ENCODE results near the gene CISD1.

The CISD1 gene

DNA sequence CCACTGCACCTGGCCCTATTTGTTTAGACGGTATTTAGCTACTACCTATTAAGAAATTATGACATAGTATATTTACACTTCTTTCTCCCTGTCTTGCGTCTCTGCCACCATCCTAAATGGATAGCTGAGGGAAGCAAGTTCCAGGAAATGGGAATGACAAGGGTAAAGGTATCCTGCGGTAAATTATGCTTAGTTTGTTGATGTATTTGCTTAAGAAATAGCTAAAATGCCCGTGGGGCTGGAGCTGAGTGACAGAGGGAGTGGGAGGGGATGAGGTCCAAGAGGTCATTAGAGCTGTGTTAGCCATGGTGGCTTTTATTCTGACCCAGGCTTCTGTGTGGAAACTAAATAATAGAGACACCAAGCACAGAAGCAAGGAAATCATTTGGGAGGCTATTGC, 36.9 kb downstream of the CISD1 start:
- Mint-ChIP-seq H3K27me3 (peaks cover 34 to 46% of the 10 kb centered on the region in 2 donors), H3K9me3 (no peaks in the 10 kb centered on the region), H3K27ac (no peak overlapping the region), H3K4me3 (no peak overlapping the region), H3K36me3 (no peaks in the 10 kb centered on the region), H3K4me1 (no peaks in the 10 kb centered on the region)
- ATAC-seq (replicated peaks) (no peak), DNase-seq (no peak)

DNA sequence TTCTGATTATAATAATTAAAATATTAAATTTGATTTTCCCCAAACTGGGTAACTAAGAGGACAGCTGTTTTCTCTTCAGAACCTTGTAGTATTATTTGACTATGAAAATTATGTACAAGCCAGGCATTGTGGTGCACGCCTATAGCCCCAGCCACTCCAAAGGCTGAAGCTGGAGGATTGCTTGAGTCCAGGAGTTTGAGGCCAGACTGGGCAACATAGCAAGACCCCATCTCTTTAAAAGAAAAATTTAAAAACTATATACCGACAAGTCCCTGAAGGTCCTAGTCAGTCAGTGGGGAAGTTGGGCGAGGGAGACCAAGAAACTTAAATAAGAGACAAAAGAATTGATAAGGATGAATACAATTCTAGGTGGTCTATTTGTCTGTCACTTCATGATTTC, 38.7 kb downstream of the CISD1 start:
- no peaks in the 10 kb centered on the region for H3K9me3 Mint-ChIP-seq

DNA sequence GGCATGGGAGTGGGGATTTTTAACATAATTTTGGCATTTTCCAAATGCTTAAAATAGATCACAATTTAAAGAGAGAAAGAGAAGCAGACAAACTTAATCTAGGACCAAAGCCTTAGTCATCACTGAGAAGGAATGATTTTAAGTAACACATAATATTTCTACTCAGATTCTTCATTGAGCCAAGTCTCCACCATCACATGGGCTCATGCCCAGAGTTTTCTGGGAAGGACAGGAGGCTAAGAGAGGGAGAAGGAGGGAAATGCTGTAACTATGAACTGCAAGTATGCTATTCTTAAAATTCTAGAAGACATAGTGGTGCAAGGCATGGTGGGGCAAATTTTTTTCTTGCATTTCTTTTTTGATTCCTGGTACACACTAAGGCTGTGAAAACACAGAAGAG, 42.1 kb downstream of the CISD1 start:
- Mint-ChIP-seq H3K4me1 (no peaks in the 10 kb centered on the region), H3K36me3 (no peaks in the 10 kb centered on the region), H3K27ac (no peak overlapping the region), H3K27me3 (peaks cover 21 to 39% of the 10 kb centered on the region in 2 donors), H3K4me3 (no peak overlapping the region), H3K9me3 (no peaks in the 10 kb centered on the region)
- ATAC-seq (replicated peaks) (no peak), DNase-seq (no peak)

More for the DNA sequence above, 38.7 kb downstream of the CISD1 start:
- Mint-ChIP-seq H3K27me3 (peaks cover 29 to 53% of the 10 kb centered on the region in 2 donors), H3K4me1 (no peaks in the 10 kb centered on the region), H3K36me3 (no peaks in the 10 kb centered on the region), H3K4me3 (no peak overlapping the region), H3K27ac (no peak overlapping the region)
- ATAC-seq (replicated peaks), result no peak
- no peak for DNase-seq

DNA sequence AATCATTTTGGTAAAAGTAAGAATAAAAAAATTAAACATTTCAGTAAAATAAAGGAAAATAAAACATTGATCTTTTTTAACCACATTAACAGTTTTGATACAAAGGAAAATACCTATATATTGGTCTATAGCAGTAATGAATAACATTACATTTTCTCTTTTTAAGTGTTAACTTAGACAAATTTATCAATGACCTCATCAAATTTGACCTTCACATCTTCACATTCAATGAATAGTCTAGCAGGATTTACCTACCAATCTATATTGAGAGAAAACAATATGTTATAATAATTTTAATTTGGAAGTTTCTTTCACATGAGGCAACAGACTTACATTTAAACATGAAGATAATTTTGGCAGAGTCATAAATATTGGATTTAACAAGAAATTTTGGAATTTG, 47.9 kb downstream of the CISD1 start:
- ATAC-seq (replicated peaks) (no peak), DNase-seq (no peak)
- Mint-ChIP-seq H3K4me1 (no peaks in the 10 kb centered on the region), H3K27me3 (peaks cover 11 to 12% of the 10 kb centered on the region in 2 donors), H3K9me3 (no peaks in the 10 kb centered on the region), H3K27ac (no peak overlapping the region), H3K4me3 (no peak overlapping the region), H3K36me3 (no peaks in the 10 kb centered on the region)

DNA sequence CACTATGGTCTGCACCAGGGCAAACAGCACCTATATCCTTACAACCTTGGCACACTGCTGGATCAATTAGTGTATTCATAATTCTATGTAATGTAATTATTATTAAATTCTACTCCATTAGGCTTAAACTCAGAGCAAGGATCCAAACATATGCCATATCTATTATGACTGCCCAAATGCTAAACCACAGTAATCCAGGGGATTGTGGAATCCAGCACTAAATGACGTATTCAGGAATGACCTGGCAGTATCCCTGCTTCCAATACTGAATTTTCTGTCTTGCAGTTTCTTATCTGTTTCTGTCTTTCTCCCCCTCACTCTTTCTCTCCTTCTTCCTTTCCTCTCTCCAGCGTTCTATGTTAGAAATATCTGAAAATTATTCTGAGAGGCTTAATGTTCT, 49.4 kb downstream of the CISD1 start:
- Mint-ChIP-seq H3K27me3 (peaks cover 11 to 12% of the 10 kb centered on the region in 2 donors), H3K4me1 (peaks cover 6 to 10% of the 10 kb centered on the region in 2 donors), H3K36me3 (no peaks in the 10 kb centered on the region), H3K27ac (no peak overlapping the region), H3K4me3 (no peak overlapping the region), H3K9me3 (no peaks in the 10 kb centered on the region)
- no peak for DNase-seq
- no peak for ATAC-seq (replicated peaks)

DNA sequence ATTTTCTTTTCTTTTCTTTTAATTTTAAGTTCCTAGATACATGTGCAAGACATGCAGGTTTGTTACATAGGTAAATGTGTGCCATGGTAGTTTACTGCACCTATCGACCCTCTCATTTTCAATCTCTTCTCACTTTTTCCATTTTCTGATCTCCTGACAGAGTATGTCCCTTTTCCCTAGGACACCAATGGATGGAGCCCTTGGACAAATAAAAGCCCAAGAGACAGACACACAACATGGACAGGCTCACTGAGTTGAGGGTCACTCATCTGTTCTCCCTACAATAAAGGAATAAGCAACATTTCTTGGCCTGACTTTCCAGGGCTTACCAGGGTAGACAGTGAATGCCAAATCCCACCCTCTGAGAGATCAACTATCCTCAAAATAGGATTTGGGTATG, 50.6 kb downstream of the CISD1 start:
- no peak overlapping the region for H3K4me3 Mint-ChIP-seq
- no peak for DNase-seq

DNA sequence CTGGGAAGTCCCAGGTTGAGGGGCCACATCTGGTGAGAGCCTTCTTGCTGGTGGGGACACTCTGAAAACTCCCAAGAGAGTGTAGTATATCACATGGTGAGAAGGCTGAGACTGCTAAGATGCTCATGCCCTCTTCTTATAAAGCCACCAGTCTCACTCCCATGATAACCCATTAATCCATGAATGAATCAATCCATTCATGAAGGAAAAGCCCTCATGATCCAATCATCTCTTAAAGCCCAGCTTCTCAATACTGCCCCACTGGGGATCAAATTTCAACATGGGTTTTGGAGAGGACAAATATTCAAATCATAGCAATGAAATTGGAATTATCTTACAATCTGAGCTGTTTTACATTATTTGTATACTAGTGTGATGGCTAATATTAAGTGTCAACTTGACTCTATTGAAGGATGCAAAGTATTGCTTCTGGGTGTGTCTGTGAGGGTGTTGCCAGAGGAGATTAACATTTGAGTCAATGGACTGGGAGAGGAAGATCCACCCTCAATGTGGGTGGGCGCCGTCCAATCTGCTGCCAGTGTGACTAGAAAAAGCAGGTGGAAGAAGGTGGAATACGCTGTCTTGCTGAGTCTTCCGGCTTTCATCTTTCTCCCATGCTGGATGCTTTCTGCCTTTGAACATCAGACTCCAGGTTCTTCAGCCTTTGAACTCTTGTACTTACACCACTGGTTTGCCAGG, 51.5 kb downstream of the CISD1 start:
- H3K27me3 Mint-ChIP-seq, result peaks cover 11 to 12% of the 10 kb centered on the region in 2 donors
- H3K4me1 Mint-ChIP-seq, result peaks cover 6 to 10% of the 10 kb centered on the region in 2 donors
- ATAC-seq (replicated peaks) (no peak), DNase-seq (no peak)
- H3K36me3 Mint-ChIP-seq, result no peaks in the 10 kb centered on the region
- no peaks in the 10 kb centered on the region for H3K9me3 Mint-ChIP-seq
- H3K4me3 Mint-ChIP-seq, result no peak overlapping the region
- no peak overlapping the region for H3K27ac Mint-ChIP-seq

More for the DNA sequence above, 50.6 kb downstream of the CISD1 start:
- no peaks in the 10 kb centered on the region for H3K9me3 Mint-ChIP-seq
- H3K27me3 Mint-ChIP-seq, result peaks cover 11 to 12% of the 10 kb centered on the region in 2 donors
- ATAC-seq (replicated peaks), result no peak
- no peaks in the 10 kb centered on the region for H3K36me3 Mint-ChIP-seq
- H3K27ac Mint-ChIP-seq, result no peak overlapping the region
- H3K4me1 Mint-ChIP-seq, result peaks cover 6 to 10% of the 10 kb centered on the region in 2 donors

DNA sequence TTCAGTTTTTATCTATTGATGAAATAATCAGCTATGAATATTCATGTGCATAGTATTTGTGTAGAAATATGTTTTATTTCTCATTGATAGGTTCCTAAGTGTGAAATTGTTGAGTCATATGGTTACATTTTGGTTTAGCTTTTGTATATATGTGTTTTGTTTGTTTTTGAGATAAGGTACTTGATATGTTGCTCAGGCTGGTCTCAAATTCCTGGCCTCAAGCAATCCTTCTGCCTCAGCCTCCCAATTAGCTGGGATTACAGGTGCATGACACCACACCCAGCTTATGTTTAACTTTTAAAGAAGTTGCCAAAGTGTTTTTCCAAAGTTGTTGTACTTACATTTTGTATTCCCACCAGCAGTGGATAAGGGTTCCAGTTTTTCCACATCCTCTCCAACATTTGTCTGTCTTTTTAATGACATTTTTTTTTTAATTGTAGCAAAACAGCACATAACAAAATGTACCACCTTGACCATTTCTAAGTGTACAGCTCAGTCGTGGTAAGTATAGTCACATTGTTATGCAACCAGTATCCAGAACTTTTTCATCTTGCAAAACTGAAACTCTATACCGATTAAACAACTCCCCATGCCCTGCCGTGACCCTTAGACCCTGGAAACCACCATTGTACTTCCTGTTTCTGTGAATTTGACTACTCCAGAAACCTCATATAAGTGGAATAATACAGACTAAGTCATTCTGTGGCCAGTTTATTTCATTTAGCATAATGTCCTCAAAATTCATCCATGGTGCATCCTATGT, 53.3 kb downstream of the CISD1 start:
- ATAC-seq (replicated peaks) (peak; percentile 87 to 91), DNase-seq (no peak)
- H3K9me3 Mint-ChIP-seq, result no peaks in the 10 kb centered on the region
- H3K4me1 Mint-ChIP-seq, result peaks cover 6 to 10% of the 10 kb centered on the region in 2 donors
- H3K27ac Mint-ChIP-seq, result no peak overlapping the region
- H3K36me3 Mint-ChIP-seq, result no peaks in the 10 kb centered on the region
- no peak overlapping the region for H3K4me3 Mint-ChIP-seq
- peaks cover 11 to 12% of the 10 kb centered on the region in 2 donors for H3K27me3 Mint-ChIP-seq

DNA sequence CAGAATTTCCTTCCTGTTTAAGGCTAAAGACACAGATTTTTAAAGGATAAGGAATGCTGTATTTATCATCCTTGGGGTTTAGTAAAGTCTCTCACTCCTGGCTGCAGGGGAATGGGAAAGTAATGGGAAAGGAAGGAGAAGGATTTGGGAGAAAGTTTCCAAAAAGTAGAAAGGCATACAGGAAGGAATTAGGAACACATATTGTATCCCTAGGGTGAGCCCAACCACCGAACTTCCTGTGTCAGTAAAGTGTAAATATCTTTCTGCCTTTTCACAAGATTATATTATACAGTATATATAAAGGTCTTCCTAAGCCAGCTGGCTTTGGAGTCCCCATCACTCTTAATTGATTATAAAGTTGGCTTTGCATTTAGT, 53.9 kb downstream of the CISD1 start:
- H3K4me1 Mint-ChIP-seq, result peaks cover 6 to 10% of the 10 kb centered on the region in 2 donors
- H3K27ac Mint-ChIP-seq, result no peak overlapping the region
- H3K36me3 Mint-ChIP-seq, result no peaks in the 10 kb centered on the region
- no peaks in the 10 kb centered on the region for H3K9me3 Mint-ChIP-seq
- H3K4me3 Mint-ChIP-seq, result no peak overlapping the region
- DNase-seq (no peak), ATAC-seq (replicated peaks) (no peak)
- H3K27me3 Mint-ChIP-seq, result peaks cover 11 to 12% of the 10 kb centered on the region in 2 donors

DNA sequence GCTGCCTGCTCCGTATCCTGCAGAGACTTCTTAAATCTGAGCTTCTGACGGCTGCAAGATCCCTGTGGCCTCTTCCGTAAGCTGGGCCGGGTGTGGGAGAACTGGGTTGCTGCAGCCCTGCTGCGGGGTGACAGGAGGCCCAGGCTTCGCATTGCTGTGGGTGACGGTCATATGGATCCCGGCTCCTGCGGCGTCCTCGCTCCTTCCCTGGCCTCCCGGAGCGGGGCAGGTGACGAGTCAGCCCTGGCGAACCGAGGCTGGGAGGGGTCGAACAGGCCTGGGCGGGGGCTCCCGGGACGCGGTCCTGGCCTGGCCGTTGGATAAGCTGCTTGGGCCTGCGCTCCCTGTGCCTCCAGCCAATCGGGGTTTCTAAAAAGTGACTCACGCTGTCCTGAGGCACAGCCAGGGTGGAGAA, 58.0 kb downstream of the CISD1 start:
- H3K27me3 Mint-ChIP-seq, result no peaks in the 10 kb centered on the region
- no peak for ATAC-seq (replicated peaks)
- H3K27ac Mint-ChIP-seq, result no peak overlapping the region
- H3K36me3 Mint-ChIP-seq, result no peaks in the 10 kb centered on the region
- H3K4me1 Mint-ChIP-seq, result peaks cover 6 to 15% of the 10 kb centered on the region in 2 donors
- DNase-seq, result no peak
- H3K9me3 Mint-ChIP-seq, result no peaks in the 10 kb centered on the region
- no peak overlapping the region for H3K4me3 Mint-ChIP-seq

DNA sequence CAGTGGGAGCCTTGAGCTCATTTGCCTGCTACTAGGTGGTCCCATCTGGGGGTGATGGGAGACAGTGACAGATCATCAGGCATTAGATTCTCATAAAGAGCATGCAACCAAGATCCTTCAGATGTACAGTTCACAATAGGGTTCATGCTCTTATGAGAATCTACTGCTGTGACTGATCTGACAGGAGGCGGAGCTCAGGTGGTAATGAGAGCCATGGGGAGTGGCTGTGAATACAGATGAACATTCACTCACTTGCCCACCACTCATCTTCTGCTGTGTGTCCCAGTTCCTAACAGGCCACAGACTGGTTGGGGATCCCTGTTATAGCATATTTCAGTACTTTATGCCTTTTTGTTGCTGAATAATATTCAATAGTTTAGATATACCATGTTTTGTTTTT, 59.3 kb downstream of the CISD1 start:
- Mint-ChIP-seq H3K36me3 (no peaks in the 10 kb centered on the region), H3K4me3 (no peak overlapping the region), H3K27ac (no peak overlapping the region), H3K27me3 (no peaks in the 10 kb centered on the region), H3K4me1 (peaks cover 0 to 5% of the 10 kb centered on the region in 2 donors), H3K9me3 (no peaks in the 10 kb centered on the region)
- DNase-seq (no peak), ATAC-seq (replicated peaks) (no peak)

DNA sequence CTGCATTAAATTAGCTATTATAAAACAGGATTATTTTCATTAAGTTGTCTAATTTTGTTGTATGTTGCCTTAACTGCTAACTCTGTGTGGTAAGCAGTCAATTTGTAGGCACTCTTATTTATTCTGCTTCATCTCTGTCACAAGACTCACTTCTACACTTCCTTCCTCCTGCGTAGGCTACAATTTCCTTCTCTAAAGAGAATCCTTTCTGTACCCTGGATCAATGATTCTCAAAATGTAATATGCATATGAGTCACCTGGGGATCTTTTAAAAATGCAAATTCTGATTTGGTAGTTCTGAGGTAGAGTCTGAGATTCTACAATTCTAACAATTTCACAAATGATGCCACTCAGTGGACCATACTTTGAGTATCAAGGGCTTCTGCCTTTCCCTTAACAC, 61.5 kb downstream of the CISD1 start:
- Mint-ChIP-seq H3K9me3 (no peaks in the 10 kb centered on the region), H3K27ac (no peak overlapping the region), H3K4me3 (no peak overlapping the region), H3K27me3 (no peaks in the 10 kb centered on the region), H3K4me1 (peaks cover 6 to 14% of the 10 kb centered on the region in 2 donors), H3K36me3 (no peaks in the 10 kb centered on the region)
- DNase-seq (no peak), ATAC-seq (replicated peaks) (no peak)

DNA sequence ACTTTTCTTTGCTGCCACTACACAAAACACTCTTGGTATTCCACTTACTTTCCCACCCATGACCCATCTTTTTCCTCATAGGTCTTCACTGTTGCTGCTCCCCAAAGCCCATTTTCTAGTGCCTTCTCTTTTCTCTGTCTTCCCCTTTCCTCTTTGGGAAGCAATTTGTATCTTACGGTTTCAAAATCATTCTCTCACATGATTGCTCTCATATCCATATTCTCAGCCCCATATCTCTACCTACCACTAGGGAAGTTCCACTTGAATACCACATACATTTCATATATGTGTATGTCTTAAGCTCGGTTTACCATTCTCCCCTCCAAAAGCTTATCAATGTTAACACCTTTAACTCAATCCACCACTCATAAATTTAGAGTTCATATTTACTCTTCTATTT, 62.7 kb downstream of the CISD1 start:
- Mint-ChIP-seq H3K27me3 (no peaks in the 10 kb centered on the region), H3K4me3 (no peak overlapping the region), H3K36me3 (no peaks in the 10 kb centered on the region), H3K9me3 (no peaks in the 10 kb centered on the region), H3K4me1 (peaks cover 13 to 26% of the 10 kb centered on the region in 2 donors), H3K27ac (no peak overlapping the region)
- no peak for ATAC-seq (replicated peaks)
- DNase-seq, result no peak

DNA sequence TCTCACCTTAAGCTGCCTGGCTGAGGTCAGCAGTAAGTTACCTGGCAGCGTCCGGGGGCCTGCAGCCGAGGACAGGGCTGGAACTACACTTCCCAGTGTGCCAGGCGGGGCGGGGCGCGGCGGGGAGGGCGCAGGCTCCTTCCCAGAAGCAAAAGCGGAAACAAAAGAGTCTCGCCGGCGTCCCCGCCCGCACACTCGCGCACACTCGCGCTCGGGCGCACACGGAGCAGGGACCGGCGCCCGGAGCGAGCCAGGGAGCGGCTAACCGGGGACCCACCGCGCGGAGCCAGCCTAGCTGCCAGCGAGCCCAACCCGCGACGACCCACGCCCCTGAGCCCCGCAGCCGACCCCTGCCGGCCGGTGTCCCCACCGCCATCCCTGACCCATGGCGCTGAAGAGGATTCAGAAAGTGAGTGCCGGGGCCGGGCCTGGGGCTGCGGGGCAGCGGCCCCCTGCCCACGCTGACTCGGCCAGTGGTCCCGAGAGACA, 65.9 kb downstream of the CISD1 start, which contains the start of gene UBE2D1:
Gene UBE2D1, plus strand, starts transcription at position 190 of the 489 bp plus-strand sequence. Its CDS starts 196 bp downstream, at position 386.
- H3K27ac Mint-ChIP-seq, result peak within 1 kb of the TSS; percentile 87
- ATAC-seq (replicated peaks) (peak; percentile 97), DNase-seq (peak; percentile 80)
- H3K36me3 Mint-ChIP-seq, result peaks cover 0 to 8% of the 10 kb centered on the region in 2 donors
- peaks cover 16 to 36% of the 10 kb centered on the region in 2 donors for H3K4me1 Mint-ChIP-seq
- peak within 1 kb of the TSS; percentile 90 to 92 for H3K4me3 Mint-ChIP-seq
- H3K27me3 Mint-ChIP-seq, result no peaks in the 10 kb centered on the region
- H3K9me3 Mint-ChIP-seq, result no peaks in the 10 kb centered on the region
